Keratinocyte (primary cell): ENCODE data around the gene ARHGAP32. TPM values are rescaled to one million over a fixed set of nuclear protein-coding genes. Genes with fewer than 3 reads are reported as not detected.

Source experiments
- DNase-seq: peaks from one replicate; pipeline ENCODE4 v3.0.0-alpha.2; 2011; ENCODE audit warnings: low read depth, missing footprints, low spot score
- FAIRE-seq: peaks from 2 replicates; lab custom pipeline; 2011; peaks lifted over from hg19 to GRCh38; lab: Jason Lieb, UNC
- H2AFZ ChIP-seq: 2 replicates; pipeline ENCODE4 v1.6.0; 2012; ENCODE audit warnings: low read length, control low read depth, inconsistent platforms; ENCODE audit not compliant: control insufficient read depth
- H3K27ac ChIP-seq: 2 replicates; pipeline ENCODE4 v1.5.1; 2011; ENCODE audit warnings: low read length; ENCODE audit not compliant: control insufficient read depth, insufficient read depth
- H3K27me3 ChIP-seq: 3 replicates; pipeline ENCODE4 v1.6.0; 2011; ENCODE audit warnings: low read length; ENCODE audit not compliant: control insufficient read depth, insufficient read depth; ENCODE audit errors: extremely low read depth
- H3K36me3 ChIP-seq, 2 experiments: 2 replicates in 1 of 2; 3 replicates in 1 of 2; pipeline ENCODE4 v1.5.1; 2011; ENCODE audit warnings: low read length in 2 of 2, mild to moderate bottlenecking in 1 of 2; ENCODE audit not compliant: control insufficient read depth in 2 of 2, insufficient read depth in 2 of 2; ENCODE audit errors: extremely low read depth in 1 of 2
- H3K4me1 ChIP-seq: 3 replicates; pipeline ENCODE4 v1.5.1; 2011; ENCODE audit warnings: low read length; ENCODE audit not compliant: control insufficient read depth, insufficient read depth; ENCODE audit errors: extremely low read depth
- H3K4me2 ChIP-seq: 3 replicates; pipeline ENCODE4 v1.6.0; 2011; ENCODE audit warnings: low read depth, low read length; ENCODE audit not compliant: control insufficient read depth, insufficient read depth; ENCODE audit errors: extremely low read depth
- H3K4me3 ChIP-seq, 3 experiments: fragments of 200-600 bp in 1 of 3; sonication (generic) in 1 of 3; 2 replicates in 2 of 3; 3 replicates in 1 of 3; pipeline ENCODE4 v1.5.1; 2011 to 2016; ENCODE audit warnings: low read length in 3 of 3, mild to moderate bottlenecking in 3 of 3, control low read depth in 2 of 3, inconsistent platforms in 1 of 3, low read depth in 1 of 3, mixed read lengths in 1 of 3, mixed run types in 1 of 3, moderate library complexity in 1 of 3; ENCODE audit not compliant: control insufficient read depth in 2 of 3, insufficient read depth in 2 of 3; ENCODE audit errors: extremely low read depth in 1 of 3
- H3K79me2 ChIP-seq: 2 replicates; pipeline ENCODE4 v1.6.0; 2012; ENCODE audit warnings: low read length; ENCODE audit not compliant: control insufficient read depth, insufficient read depth
- H3K9ac ChIP-seq: 3 replicates; pipeline ENCODE4 v1.6.0; 2011; ENCODE audit warnings: low read length; ENCODE audit not compliant: control insufficient read depth, insufficient read depth; ENCODE audit errors: extremely low read depth
- H3K9me1 ChIP-seq: 3 replicates; pipeline ENCODE4 v1.6.0; 2011; ENCODE audit warnings: low read length; ENCODE audit not compliant: control insufficient read depth, insufficient read depth; ENCODE audit errors: extremely low read depth
- H3K9me3 ChIP-seq: 2 replicates; pipeline ENCODE4 v1.5.1; 2012; ENCODE audit warnings: low read depth, low read length; ENCODE audit not compliant: control insufficient read depth
- H4K20me1 ChIP-seq: 3 replicates; pipeline ENCODE4 v1.6.0; 2011; ENCODE audit warnings: low read length; ENCODE audit not compliant: control insufficient read depth, insufficient read depth; ENCODE audit errors: extremely low read depth
- CTCF ChIP-seq, 3 experiments: IDR thresholded peaks in 1 of 3; conservative IDR thresholded peaks in 1 of 3; optimal IDR thresholded peaks in 1 of 3; 2 replicates in 2 of 3; 3 replicates in 1 of 3; pipeline versions ENCODE3 to v1.5.1; 2011; ENCODE audit warnings: low read length in 3 of 3, mild to moderate bottlenecking in 3 of 3, moderate library complexity in 2 of 3, control low read depth in 1 of 3, inconsistent platforms in 1 of 3; ENCODE audit not compliant: insufficient read depth in 2 of 3; ENCODE audit errors: extremely low read depth in 1 of 3
- EZH2 ChIP-seq: IDR thresholded peaks from one replicate; pipeline ENCODE4 v1.6.1; 2012; ENCODE audit warnings: inconsistent platforms, mild to moderate bottlenecking, low read length, moderate library complexity
- dilution Hi-C: fragments of 300-500 bp; cut with MboI; formaldehyde crosslinking; loops from one replicate; pipeline ENCODE4 v1.7.0; 2020; ENCODE audit warnings: low sequenced_read_pairs; ENCODE audit not compliant: extremely low pct_ligation_motif_present
- polyA plus RNA-seq, 5 experiments: library from polyadenylated mRNA; depleted of rRNA in 3 of 5; stranded (reverse) in 3 of 5; stranded (forward) in 1 of 5; unstranded in 1 of 5; fragments of >200 nt; gene quantifications; 1 replicate in 1 of 5; 2 replicates in 3 of 5; 3 replicates in 1 of 5; pipeline versions ENCODE4 v1.2.1 to v1.2.3, GENCODE V29; 2011 to 2012; ENCODE audit warnings: missing spikeins in 2 of 5, low read depth in 1 of 5, low replicate concordance in 1 of 5

The ARHGAP32 gene
- polyA plus RNA-seq, 1 donor (not counting 4 experiments of a cell fraction or from before 2014, with no cell fraction given), result 10.8 TPM

- H3K9me3 ChIP-seq, result no peaks in the 10 kb centered on the region
- peaks cover 0 to 3% of the 10 kb centered on the region in 2 experiments for H3K36me3 ChIP-seq
- H3K4me1 ChIP-seq, result peaks cover 10% of the 10 kb centered on the region
- H3K27me3 ChIP-seq, result no peaks in the 10 kb centered on the region
- DNase-seq (no peak), FAIRE-seq (peak; percentile 39)
- H3K27ac ChIP-seq, result peak overlapping the region; percentile 1
- dilution Hi-C loops, result no loop called here
- no peaks in the 10 kb centered on the region for H3K79me2 ChIP-seq
- H3K9ac ChIP-seq, result no peak overlapping the region
- no peaks in the 10 kb centered on the region for H4K20me1 ChIP-seq
- peak overlapping the region; percentile 36 for H3K4me2 ChIP-seq
- TF ChIP-seq EZH2 (no peak), CTCF (optimal IDR thresholded peaks at IDR 0.05 in 1 of 3, IDR thresholded peaks at IDR 0.05 in 1 of 3, conservative IDR thresholded peaks at IDR 0.05 in 1 of 3; ENCODE audit: extremely low read depth in 1 of 3, insufficient read depth in 2 of 3, low read length in 3 of 3) (no peak)
- no peak overlapping the region for H2AFZ ChIP-seq
- H3K9me1 ChIP-seq, result no peaks in the 10 kb centered on the region
- H3K4me3 ChIP-seq, result no peak overlapping the region
Observed at GRCh38 chr11:129013737-129014475, 178.2 kb downstream of the ARHGAP32 start.

- dilution Hi-C loops, result no loop called here
- no peak overlapping the region for H3K27ac ChIP-seq
Observed at GRCh38 chr11:129012880-129013279, 179.2 kb downstream of the ARHGAP32 start.

More at GRCh38 chr11:129012880-129013279, 179.2 kb downstream of the ARHGAP32 start:
- peaks cover 0 to 3% of the 10 kb centered on the region in 2 experiments for H3K36me3 ChIP-seq
- H3K9me1 ChIP-seq, result no peaks in the 10 kb centered on the region
- no peak overlapping the region for H3K4me2 ChIP-seq
- peaks cover 10% of the 10 kb centered on the region for H3K4me1 ChIP-seq
- no peak for FAIRE-seq
- H3K79me2 ChIP-seq, result no peaks in the 10 kb centered on the region
- no peak for DNase-seq
- no peaks in the 10 kb centered on the region for H3K9me3 ChIP-seq
- no peak overlapping the region for H3K9ac ChIP-seq
- TF ChIP-seq CTCF (optimal IDR thresholded peaks at IDR 0.05 in 1 of 3, IDR thresholded peaks at IDR 0.05 in 1 of 3, conservative IDR thresholded peaks at IDR 0.05 in 1 of 3; ENCODE audit: extremely low read depth in 1 of 3, insufficient read depth in 2 of 3, low read length in 3 of 3) (no peak), EZH2 (no peak)
- H3K4me3 ChIP-seq, result no peak overlapping the region
- no peak overlapping the region for H2AFZ ChIP-seq
- no peaks in the 10 kb centered on the region for H3K27me3 ChIP-seq
- H4K20me1 ChIP-seq, result no peaks in the 10 kb centered on the region
